ENCODE results near the gene DOK6. TPM values are rescaled to one million over a fixed set of nuclear protein-coding genes. Genes with fewer than 3 reads are reported as not detected.

Gene DOK6
- total RNA-seq, 1 experiment from 2014 or later = not detected

GRCh38 chr18:69708844-69709243 lies 308.2 kb downstream of the DOK6 start:
- Histone ChIP-seq H3K4me1 (ENCODE audit: insufficient read depth, low read length) (no peaks in the 10 kb centered on the region), H3K27me3 (ENCODE audit: low read length) (no peaks in the 10 kb centered on the region), H3K36me3 (ENCODE audit: low read depth, low read length) (no peaks in the 10 kb centered on the region), H3K9me2 (replicated peaks; ENCODE audit: low read length) (no peaks in the 10 kb centered on the region), H3K27ac (ENCODE audit: low read length) (no peak overlapping the region), H2AFZ (ENCODE audit: low read length) (no peak overlapping the region), H3F3A (ENCODE audit: low read length, unreplicated experiment) (no peaks in the 10 kb centered on the region), H3K4me3 (ENCODE audit: low read length) (no peak overlapping the region), H3K79me2 (ENCODE audit: low read length) (no peaks in the 10 kb centered on the region), H3K9ac (ENCODE audit: low read length) (no peak overlapping the region), H4K20me1 (ENCODE audit: low read length) (no peaks in the 10 kb centered on the region), H3K4me2 (ENCODE audit: low read length) (no peak overlapping the region), H3K9me3 (ENCODE audit: low read length) (no peaks in the 10 kb centered on the region)
- ChIA-PET POLR2A (ENCODE audit: unreplicated experiment) (interaction anchor here (0.6 kb wide), 1 partner anchor 361 kb away, joined by 3 read pairs; no protein-coding TSS in a partner anchor), CTCF (no interaction called here)
- TF ChIP-seq CTCF (conservative IDR thresholded peaks at IDR 0.05; ENCODE audit: low read depth, low read length) (no peak), EZH2 (IDR thresholded peaks at IDR 0.05; ENCODE audit: low read length, unreplicated experiment) (no peak), EZH2phosphoT487 (IDR thresholded peaks at IDR 0.05; ENCODE audit: borderline replicate concordance, low read length) (no peak)
- DNase-seq (no peak), ATAC-seq (no peak)
- intact Hi-C loops (cut with micrococcal nuclease) = no loop called here
- BruUV-seq (replicated peaks) = no TSS peak

GRCh38 chr18:69715191-69715795 lies 314.6 kb downstream of the DOK6 start:
- POLR2A ChIA-PET (ENCODE audit: unreplicated experiment) = no interaction called here

More at GRCh38 chr18:69715191-69715795, 314.6 kb downstream of the DOK6 start:
- TF ChIP-seq EZH2phosphoT487 (IDR thresholded peaks at IDR 0.05; ENCODE audit: borderline replicate concordance, low read length) = no peak
- no peak for TF ChIP-seq CTCF (conservative IDR thresholded peaks at IDR 0.05; ENCODE audit: low read depth, low read length)
- TF ChIP-seq EZH2 (IDR thresholded peaks at IDR 0.05; ENCODE audit: low read length, unreplicated experiment) = no peak
- Histone ChIP-seq H3K27me3 (ENCODE audit: low read length) (no peaks in the 10 kb centered on the region), H3K27ac (ENCODE audit: low read length) (no peak overlapping the region), H3K36me3 (ENCODE audit: low read depth, low read length) (no peaks in the 10 kb centered on the region; the same call in 1 of the 2 replicates), H3F3A (ENCODE audit: low read length, unreplicated experiment) (no peaks in the 10 kb centered on the region), H2AFZ (ENCODE audit: low read length) (no peak overlapping the region), H3K9ac (ENCODE audit: low read length) (no peak overlapping the region), H3K4me1 (ENCODE audit: insufficient read depth, low read length) (no peaks in the 10 kb centered on the region), H3K4me3 (ENCODE audit: low read length) (no peak overlapping the region), H3K9me3 (ENCODE audit: low read length) (peaks cover 20% of the 10 kb centered on the region; the same call in 1 of the 2 replicates), H4K20me1 (ENCODE audit: low read length) (no peaks in the 10 kb centered on the region), H3K79me2 (ENCODE audit: low read length) (no peaks in the 10 kb centered on the region), H3K4me2 (ENCODE audit: low read length) (no peak overlapping the region), H3K9me2 (replicated peaks; ENCODE audit: low read length) (no peaks in the 10 kb centered on the region)
- DNase-seq (no peak), ATAC-seq (no peak)
- BruUV-seq (replicated peaks) = no TSS peak
- CTCF ChIA-PET = no interaction called here
- intact Hi-C loops (cut with micrococcal nuclease) = no loop called here
